HT1080 (cell line): ENCODE results near the gene CARD10. TPM values are rescaled to one million over a fixed set of nuclear protein-coding genes. Genes with fewer than 3 reads are reported as not detected.

Experiments
- DNase-seq: peaks from one replicate; pipeline ENCODE4 v3.0.0-alpha.2; 2015; ENCODE audit warnings: low read depth
- total RNA-seq: library from RNA; depleted of rRNA; stranded (reverse); fragments of >200 nt; shearing (Covaris generic); gene quantifications from 2 replicates; pipeline ENCODE4 v1.2.3, GENCODE V29; 2014; rRNA removed

Gene CARD10
- total RNA-seq, 1 experiment from 2014 or later, result 25.4 TPM

DNA sequence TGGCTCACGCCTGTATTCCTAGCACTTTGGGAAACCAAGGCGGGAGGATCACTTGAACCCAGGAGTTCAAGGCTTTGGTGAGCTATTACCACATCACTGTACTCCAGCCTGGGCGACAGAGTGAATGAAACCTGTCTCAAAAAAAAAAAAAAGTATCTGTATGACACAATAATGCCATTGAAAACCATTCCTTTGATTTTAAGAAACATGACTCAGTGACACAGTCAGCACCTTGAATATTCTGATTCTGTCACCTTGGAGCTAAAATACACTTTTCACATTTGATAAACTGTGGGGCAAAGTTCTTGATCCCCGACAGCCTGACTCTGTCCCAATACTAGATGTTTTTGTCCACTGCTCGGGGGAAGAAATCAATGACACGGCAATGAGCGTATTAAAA is 75.2 kb downstream of the CARD10 start:
- no peak for DNase-seq

DNA sequence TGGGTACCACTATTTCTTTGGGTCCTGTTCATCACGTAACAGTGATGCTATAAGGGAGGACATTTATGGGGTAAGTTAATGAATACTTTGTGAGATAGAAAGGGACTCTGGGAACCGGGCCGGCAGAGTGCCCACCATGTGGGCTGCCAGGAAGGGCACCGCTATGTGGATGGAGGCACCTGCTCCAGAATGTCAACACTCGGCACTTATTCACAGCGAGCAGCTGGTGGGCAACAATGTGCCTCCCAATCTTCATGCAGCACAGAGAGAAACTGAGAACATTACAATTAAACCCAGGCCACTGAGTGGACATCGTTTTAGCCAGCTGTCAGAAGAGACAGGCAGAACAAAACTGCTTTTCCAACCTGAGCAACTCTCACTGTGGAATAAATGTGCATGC is 76.1 kb downstream of the CARD10 start:
- no peak for DNase-seq

DNA sequence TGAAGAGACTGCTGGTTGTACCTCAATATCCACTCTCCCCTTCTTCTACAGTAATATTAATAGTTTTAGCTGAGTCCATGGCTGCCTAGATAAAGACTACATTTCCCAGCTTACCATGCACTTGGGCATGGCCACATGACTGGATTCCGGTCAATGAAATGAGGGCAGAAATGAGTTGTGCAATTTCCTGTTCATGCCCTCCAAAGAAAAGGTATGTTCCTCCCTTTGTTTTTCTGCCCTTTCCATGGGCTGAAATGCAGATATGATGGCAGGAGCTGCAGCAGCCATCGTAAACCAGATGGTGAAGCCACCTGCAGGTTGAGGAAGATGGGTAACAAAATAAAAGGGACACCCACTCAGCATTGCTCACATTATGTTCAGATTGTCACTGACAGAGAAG is 76.7 kb downstream of the CARD10 start:
- DNase-seq, result peak; percentile 76

DNA sequence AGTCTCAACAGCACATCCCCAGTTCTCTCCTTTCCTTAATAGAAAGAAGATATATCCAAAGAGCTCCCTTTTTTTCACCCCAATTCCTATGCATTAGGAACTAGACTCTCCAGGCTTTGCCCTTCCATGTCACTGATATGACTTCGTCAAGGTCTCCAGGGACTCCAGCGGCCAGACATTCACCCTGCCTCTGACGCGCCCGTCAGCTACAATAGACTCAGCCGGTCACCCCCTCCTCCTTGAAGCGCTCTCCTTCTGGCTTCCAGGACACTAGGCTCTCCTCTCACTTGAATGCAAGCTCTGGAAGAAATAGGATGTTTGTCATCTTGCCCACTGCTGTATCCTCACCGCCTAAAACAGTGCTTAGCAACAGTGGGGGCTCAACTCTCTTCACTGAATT is 77.1 kb downstream of the CARD10 start:
- DNase-seq, result no peak

DNA sequence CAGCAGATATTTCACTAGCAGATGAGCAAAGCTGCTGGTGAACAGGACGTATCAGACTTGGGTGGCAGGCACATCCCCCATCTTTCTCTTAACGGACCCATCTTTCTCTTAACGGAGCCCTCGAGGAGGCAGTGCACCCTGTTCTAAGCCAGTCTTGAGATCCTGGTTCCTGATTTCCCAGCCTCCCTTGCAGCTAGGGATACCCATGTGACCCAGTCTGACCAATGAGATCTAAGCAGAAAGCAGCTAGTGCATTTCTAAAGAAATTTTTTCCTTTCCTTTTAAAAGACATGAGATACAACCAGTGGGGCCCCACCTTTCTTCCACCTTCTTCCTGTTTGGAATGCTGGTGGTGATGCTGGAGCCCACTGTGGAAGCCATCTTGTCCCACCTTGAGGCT is 78.3 kb downstream of the CARD10 start:
- no peak for DNase-seq

Other genes with a start within 250 kb of the CARD10 start
- 0.33 and 2.6 TPM in 2 replicates for gene CYTH4, start 236.9 kb downstream of the CARD10 start, total RNA-seq
- gene ELFN2, start 91.9 kb downstream of the CARD10 start, total RNA-seq, result 5.7 and 7.0 TPM in 2 replicates
- gene MFNG, start 33.0 kb downstream of the CARD10 start, total RNA-seq, result not detected in 2 replicates
- gene CDC42EP1, start 41.1 kb upstream of the CARD10 start, total RNA-seq, result 67.3 and 95.3 TPM in 2 replicates
- gene LGALS2, start 60.7 kb upstream of the CARD10 start, total RNA-seq, result not detected in 2 replicates
- 34.0 and 35.1 TPM in 2 replicates for gene GGA1, start 89.4 kb upstream of the CARD10 start, total RNA-seq
- 7.8 and 14.2 TPM in 2 replicates for gene SH3BP1, start 120.3 kb upstream of the CARD10 start, total RNA-seq
- gene PDXP, start 139.3 kb upstream of the CARD10 start, total RNA-seq, result 44.5 and 52.0 TPM in 2 replicates
- 3,838 and 5,466 TPM in 2 replicates for gene LGALS1, start 156.2 kb upstream of the CARD10 start, total RNA-seq
- gene NOL12, start 166.9 kb upstream of the CARD10 start, total RNA-seq, result 35.4 and 42.3 TPM in 2 replicates
- 32.3 and 33.3 TPM in 2 replicates for gene TRIOBP, start 177.6 kb upstream of the CARD10 start, total RNA-seq